ENCODE data around the gene SAMD4A.
A peak's percentile ranks its signal among the peaks of the same experiment; 100 is the strongest.

Gene SAMD4A

GRCh38 chr14:54627219-54627539 is 60.3 kb downstream of the SAMD4A start:
- no peak for DNase-seq (ENCODE audit: low read depth, low spot score)
- CTCF ChIA-PET: interaction anchor here (1.1 to 2.4 kb wide), 4 partner anchors 16 to 146 kb away, joined by 4 to 12 read pairs (median 8); no protein-coding TSS in a partner anchor
- POLR2A ChIA-PET: interaction anchor here (0.8 to 1.4 kb wide), 2 partner anchors 11 to 27 kb away, joined by 3 to 4 read pairs; no protein-coding TSS in a partner anchor
- no peak for TF ChIP-seq CTCF (IDR thresholded peaks at IDR 0.05; ENCODE audit: insufficient read depth, low read length, missing control alignments)
- peak overlapping the region; percentile 9; the same call in 1 of the 2 replicates for H3K4me3 ChIP-seq (ENCODE audit: low read depth, low read length)

- TF ChIP-seq CTCF (IDR thresholded peaks at IDR 0.05; ENCODE audit: insufficient read depth, low read length, missing control alignments): no peak
- CTCF ChIA-PET: interaction anchor here (1.6 to 2.0 kb wide), 2 partner anchors 44 to 146 kb away, joined by 4 to 10 read pairs; no protein-coding TSS in a partner anchor
- DNase-seq (ENCODE audit: low read depth, low spot score): no peak
- H3K4me3 ChIP-seq (ENCODE audit: low read depth, low read length): peak overlapping the region; percentile 32
- POLR2A ChIA-PET: interaction anchor here (0.8 to 1.4 kb wide), 2 partner anchors 11 to 27 kb away, joined by 3 to 4 read pairs; no protein-coding TSS in a partner anchor
Observed at GRCh38 chr14:54627540-54628363, 60.8 kb downstream of the SAMD4A start.

- no peak for DNase-seq (ENCODE audit: low read depth, low spot score)
- no peak overlapping the region for H3K4me3 ChIP-seq (ENCODE audit: low read depth, low read length)
- ChIA-PET CTCF (no interaction called here), POLR2A (no interaction called here)
- no peak for TF ChIP-seq CTCF (IDR thresholded peaks at IDR 0.05; ENCODE audit: insufficient read depth, low read length, missing control alignments)
Observed at GRCh38 chr14:54629183-54629582, 62.3 kb downstream of the SAMD4A start.

- H3K4me3 ChIP-seq (ENCODE audit: low read depth, low read length): no peak overlapping the region
- DNase-seq (ENCODE audit: low read depth, low spot score): no peak
- ChIA-PET POLR2A (no interaction called here), CTCF (interaction anchor here (2.0 kb wide), 1 partner anchor 144 kb away, joined by 12 read pairs; no protein-coding TSS in a partner anchor)
- TF ChIP-seq CTCF (IDR thresholded peaks at IDR 0.05; ENCODE audit: insufficient read depth, low read length, missing control alignments): no peak
Observed at GRCh38 chr14:54629635-54630360, 62.9 kb downstream of the SAMD4A start.

GRCh38 chr14:54631016-54631415 is 64.1 kb downstream of the SAMD4A start:
- POLR2A ChIA-PET: interaction anchor here (1.0 kb wide), 1 partner anchor 65 kb away, joined by 3 read pairs; no protein-coding TSS in a partner anchor

More at GRCh38 chr14:54631016-54631415, 64.1 kb downstream of the SAMD4A start:
- CTCF ChIA-PET: interaction anchor here (0.8 to 4.4 kb wide), 4 partner anchors 8 to 143 kb away, joined by 3 to 27 read pairs (median 8); no protein-coding TSS in a partner anchor
- TF ChIP-seq CTCF (IDR thresholded peaks at IDR 0.05; ENCODE audit: insufficient read depth, low read length, missing control alignments): no peak
- DNase-seq (ENCODE audit: low read depth, low spot score): no peak
- H3K4me3 ChIP-seq (ENCODE audit: low read depth, low read length): no peak overlapping the region

Data from AG04449 (cell line).